ENCODE measurements around the gene BACH2. TPM values are rescaled to one million over a fixed set of nuclear protein-coding genes. Genes with fewer than 3 reads are reported as not detected.
"Not testable (repeated sequence)": the region's sequence is repeated elsewhere in the genome, so short reads cannot be mapped to it uniquely, and the experiment has no call there.

Gene BACH2
- total and polyA plus RNA-seq, 5 donors = 0.61 to 2.8 (median 1.5) TPM

DNA sequence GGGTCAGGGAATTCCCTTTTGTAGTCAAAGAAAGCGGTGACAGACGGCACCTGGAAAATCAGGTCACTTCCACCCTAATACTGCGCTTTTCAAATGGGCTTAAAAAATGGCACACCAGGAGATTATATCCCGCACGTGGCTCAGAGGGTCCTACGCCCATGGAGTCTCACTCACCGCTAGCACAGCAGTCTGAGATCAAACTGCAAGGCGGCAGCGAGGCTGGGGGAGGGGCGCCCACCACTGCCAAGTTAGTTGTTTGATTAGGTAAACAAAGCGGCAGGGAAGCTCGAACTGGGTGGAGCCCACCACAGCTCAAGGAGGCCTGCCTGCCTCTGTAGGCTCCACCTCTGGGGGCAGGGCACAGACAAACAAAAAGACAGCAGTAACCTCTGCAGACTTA lies 242.4 kb downstream of the BACH2 start:
- intact Hi-C loops (cut with DNase I); H3K27ac ChIP-seq (ENCODE audit: low read length); ATAC-seq; H3K27me3 ChIP-seq (ENCODE audit: control insufficient read depth, insufficient read depth); H3K9me3 ChIP-seq (ENCODE audit: control insufficient read depth, low read length); DNase-seq; H3K4me1 ChIP-seq (ENCODE audit: control insufficient read depth, insufficient read depth, low read length); H3K4me3 ChIP-seq (ENCODE audit: low read length): not testable (repeated sequence)
- 96% methylated on average over 12 of the region's 12 CpGs for WGBS

- intact Hi-C loops (cut with DNase I) = no loop called here
- 98% methylated on average over 5 of the region's 5 CpGs for WGBS
- DNase-seq = no peak
- Histone ChIP-seq H3K27ac (ENCODE audit: low read length) (no peak overlapping the region), H3K4me1 (ENCODE audit: control insufficient read depth, insufficient read depth, low read length) (no peaks in the 10 kb centered on the region), H3K4me3 (ENCODE audit: low read length) (no peak overlapping the region), H3K27me3 (ENCODE audit: control insufficient read depth, insufficient read depth) (no peaks in the 10 kb centered on the region), H3K9me3 (ENCODE audit: control insufficient read depth, low read length) (no peaks in the 10 kb centered on the region)
- ATAC-seq = no peak
Observed at GRCh38 chr6:90053614-90054013, 243.0 kb downstream of the BACH2 start.

- DNase-seq = no peak
- WGBS = 75% methylated on average over 5 of the region's 5 CpGs
- no peak overlapping the region for H3K27ac ChIP-seq (ENCODE audit: low read length)
- intact Hi-C loops (cut with DNase I) = no loop called here
- H3K4me1 ChIP-seq (ENCODE audit: control insufficient read depth, insufficient read depth, low read length) = no peaks in the 10 kb centered on the region
- ATAC-seq = no peak
- no peaks in the 10 kb centered on the region for H3K9me3 ChIP-seq (ENCODE audit: control insufficient read depth, low read length)
- no peaks in the 10 kb centered on the region for H3K27me3 ChIP-seq (ENCODE audit: control insufficient read depth, insufficient read depth)
- H3K4me3 ChIP-seq (ENCODE audit: low read length) = no peak overlapping the region
Observed at GRCh38 chr6:90049295-90049694, 247.3 kb downstream of the BACH2 start.

DNA sequence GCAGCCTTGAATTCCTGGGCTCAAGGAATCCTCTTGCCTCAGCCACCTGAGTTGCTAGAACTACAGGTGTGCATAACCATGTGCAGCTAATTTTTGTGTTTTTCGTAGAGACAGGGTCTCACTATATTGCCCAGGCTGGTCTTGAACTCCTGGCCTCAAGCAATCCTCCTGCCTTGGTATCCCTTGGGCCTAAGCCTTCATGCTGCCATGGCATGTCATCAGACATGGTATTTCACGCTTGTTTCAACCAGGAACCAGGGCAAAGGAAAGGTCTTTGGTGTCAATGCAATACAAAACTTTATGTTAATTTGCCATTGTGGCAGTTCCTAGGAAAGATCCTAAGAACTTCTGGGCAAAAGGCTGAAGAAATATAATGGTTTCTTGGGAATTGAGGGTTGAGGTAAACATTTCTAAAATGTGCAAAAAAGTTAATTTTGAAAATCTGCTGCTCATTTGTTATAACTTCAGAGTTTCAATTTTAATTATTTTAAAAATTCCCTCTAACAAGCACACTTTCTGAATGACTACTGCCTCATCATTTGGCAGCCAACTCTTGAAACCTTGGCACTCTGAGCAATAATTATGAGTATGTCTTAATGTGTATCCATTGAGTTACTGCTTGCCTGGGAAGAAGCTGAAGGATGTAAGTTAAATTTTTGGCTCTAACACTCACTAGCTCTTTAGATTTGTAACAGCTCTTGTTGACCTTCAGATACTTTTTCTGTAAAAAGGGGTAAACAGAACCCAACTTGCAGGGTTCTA lies 248.3 kb downstream of the BACH2 start:
- Histone ChIP-seq H3K27ac (ENCODE audit: low read length) (no peak overlapping the region), H3K4me3 (ENCODE audit: low read length) (no peak overlapping the region), H3K4me1 (ENCODE audit: control insufficient read depth, insufficient read depth, low read length) (no peaks in the 10 kb centered on the region), H3K27me3 (ENCODE audit: control insufficient read depth, insufficient read depth) (no peaks in the 10 kb centered on the region), H3K9me3 (ENCODE audit: control insufficient read depth, low read length) (no peaks in the 10 kb centered on the region)
- ATAC-seq = no peak
- DNase-seq = no peak
- 95% methylated on average over 2 of the region's 2 CpGs for WGBS
- intact Hi-C loops (cut with DNase I) = no loop called here

GRCh38 chr6:90045535-90045934 lies 251.1 kb downstream of the BACH2 start:
- Histone ChIP-seq H3K9me3 (ENCODE audit: control insufficient read depth, low read length) (no peaks in the 10 kb centered on the region), H3K4me1 (ENCODE audit: control insufficient read depth, insufficient read depth, low read length) (no peaks in the 10 kb centered on the region), H3K4me3 (ENCODE audit: low read length) (no peak overlapping the region), H3K27me3 (ENCODE audit: control insufficient read depth, insufficient read depth) (no peaks in the 10 kb centered on the region), H3K27ac (ENCODE audit: low read length) (no peak overlapping the region)
- intact Hi-C loops (cut with DNase I) = no loop called here
- 95% methylated on average over 2 of the region's 2 CpGs for WGBS
- ATAC-seq = no peak
- no peak for DNase-seq

- ATAC-seq = no peak
- Histone ChIP-seq H3K27me3 (ENCODE audit: control insufficient read depth, insufficient read depth) (no peaks in the 10 kb centered on the region), H3K4me3 (ENCODE audit: low read length) (no peak overlapping the region), H3K4me1 (ENCODE audit: control insufficient read depth, insufficient read depth, low read length) (no peaks in the 10 kb centered on the region), H3K27ac (ENCODE audit: low read length) (no peak overlapping the region), H3K9me3 (ENCODE audit: control insufficient read depth, low read length) (no peaks in the 10 kb centered on the region)
- DNase-seq = no peak
- intact Hi-C loops (cut with DNase I) = no loop called here
- 50% methylated on average over 3 of the region's 3 CpGs for WGBS
Observed at GRCh38 chr6:90044833-90045381, 251.7 kb downstream of the BACH2 start.

DNA sequence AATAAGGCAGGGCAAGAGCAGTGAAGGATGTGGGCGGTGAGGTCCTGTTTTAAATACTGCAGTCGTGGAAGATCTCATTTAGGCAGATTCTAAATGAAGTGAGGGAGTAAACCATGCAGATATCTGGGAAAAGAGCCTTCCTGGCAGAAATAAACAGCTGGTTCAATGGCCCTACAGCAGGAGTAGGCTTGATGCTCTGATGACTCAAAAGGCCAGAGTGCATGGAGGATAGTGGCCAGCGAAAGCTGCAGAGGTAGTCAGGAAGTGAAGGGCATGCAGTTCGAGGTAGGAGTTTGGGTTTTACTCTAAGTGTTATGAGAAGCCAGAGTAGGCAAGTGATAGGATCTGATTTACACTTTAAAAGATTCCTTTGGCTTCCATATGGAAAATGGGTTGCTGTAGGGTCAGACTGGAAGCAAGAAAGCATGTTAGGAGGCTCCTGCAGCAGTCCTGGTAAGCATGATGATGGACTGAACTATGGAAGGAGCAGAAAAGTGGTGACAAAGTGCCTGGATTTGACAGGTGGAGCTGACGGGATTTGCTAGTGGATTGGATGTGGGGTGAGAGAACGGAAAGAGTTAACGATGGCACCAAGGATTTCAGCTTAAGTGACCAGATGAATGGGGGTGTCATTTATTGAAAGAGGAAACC lies 252.3 kb downstream of the BACH2 start:
- Histone ChIP-seq H3K27me3 (ENCODE audit: control insufficient read depth, insufficient read depth) (no peaks in the 10 kb centered on the region), H3K4me3 (ENCODE audit: low read length) (no peak overlapping the region), H3K9me3 (ENCODE audit: control insufficient read depth, low read length) (no peaks in the 10 kb centered on the region), H3K27ac (ENCODE audit: low read length) (no peak overlapping the region), H3K4me1 (ENCODE audit: control insufficient read depth, insufficient read depth, low read length) (no peaks in the 10 kb centered on the region)
- intact Hi-C loops (cut with DNase I) = no loop called here
- WGBS = 77% methylated on average over 7 of the region's 7 CpGs
- ATAC-seq = no peak
- DNase-seq = no peak

DNA sequence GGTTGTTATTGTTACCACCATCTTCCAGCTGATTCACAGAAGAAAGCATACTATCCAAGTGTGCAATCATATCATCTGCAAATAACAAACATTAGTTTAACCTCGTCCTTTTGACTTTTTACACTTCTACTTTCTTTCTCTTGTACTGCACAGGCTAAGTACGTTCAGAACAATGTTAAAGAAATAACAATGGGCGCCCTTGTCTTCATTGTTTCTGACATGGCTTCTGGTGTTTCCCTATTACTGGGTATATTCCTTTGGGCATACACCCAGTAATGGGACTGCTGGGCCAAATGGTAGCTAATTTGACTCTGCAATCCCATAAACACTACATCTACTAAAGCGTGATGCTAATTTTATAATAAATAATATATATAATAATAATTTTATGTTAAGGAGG lies 255.7 kb downstream of the BACH2 start:
- intact Hi-C loops (cut with DNase I) = no loop called here
- H3K27ac ChIP-seq (ENCODE audit: low read length) = no peak overlapping the region
- H3K4me1 ChIP-seq (ENCODE audit: control insufficient read depth, insufficient read depth, low read length) = no peaks in the 10 kb centered on the region
- H3K4me3 ChIP-seq (ENCODE audit: low read length) = no peak overlapping the region
- H3K9me3 ChIP-seq (ENCODE audit: control insufficient read depth, low read length) = no peaks in the 10 kb centered on the region
- 88% methylated on average over 4 of the region's 4 CpGs for WGBS
- ATAC-seq = no peak
- no peaks in the 10 kb centered on the region for H3K27me3 ChIP-seq (ENCODE audit: control insufficient read depth, insufficient read depth)
- no peak for DNase-seq

DNA sequence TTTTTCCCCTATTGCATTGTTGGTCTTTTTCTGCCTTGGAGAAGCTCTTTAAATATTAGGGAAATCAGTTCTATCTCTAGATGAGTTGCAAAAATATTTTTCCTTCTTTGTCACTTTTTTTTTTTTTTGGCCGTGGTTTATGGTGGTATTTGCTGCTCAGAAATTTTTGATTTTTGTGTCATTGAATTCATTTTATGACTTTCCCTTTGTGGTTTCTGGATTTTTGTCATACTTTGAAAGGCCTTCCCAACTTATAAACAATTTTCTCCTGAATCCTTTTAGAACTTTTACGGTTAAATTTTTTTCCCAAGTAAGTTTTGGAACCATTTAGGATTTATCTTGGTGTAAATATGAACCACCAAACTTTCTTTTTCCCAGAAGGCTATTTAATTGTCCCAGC lies 256.7 kb downstream of the BACH2 start:
- H3K4me1 ChIP-seq (ENCODE audit: control insufficient read depth, insufficient read depth, low read length) = no peaks in the 10 kb centered on the region
- intact Hi-C loops (cut with DNase I) = no loop called here
- 79% methylated on average over 2 of the region's 2 CpGs for WGBS
- H3K27me3 ChIP-seq (ENCODE audit: control insufficient read depth, insufficient read depth) = no peaks in the 10 kb centered on the region
- no peak for DNase-seq
- H3K9me3 ChIP-seq (ENCODE audit: control insufficient read depth, low read length) = no peaks in the 10 kb centered on the region
- no peak overlapping the region for H3K27ac ChIP-seq (ENCODE audit: low read length)
- H3K4me3 ChIP-seq (ENCODE audit: low read length) = no peak overlapping the region
- no peak for ATAC-seq

GRCh38 chr6:90038961-90039653 lies 257.5 kb downstream of the BACH2 start:
- no peak for ATAC-seq
- Histone ChIP-seq H3K9me3 (ENCODE audit: control insufficient read depth, low read length) (no peaks in the 10 kb centered on the region), H3K27me3 (ENCODE audit: control insufficient read depth, insufficient read depth) (no peaks in the 10 kb centered on the region), H3K4me1 (ENCODE audit: control insufficient read depth, insufficient read depth, low read length) (no peaks in the 10 kb centered on the region), H3K27ac (ENCODE audit: low read length) (no peak overlapping the region), H3K4me3 (ENCODE audit: low read length) (no peak overlapping the region)
- WGBS = 96% methylated on average over 18 of the region's 18 CpGs
- intact Hi-C loops (cut with DNase I) = no loop called here
- DNase-seq = no peak

GRCh38 chr6:90036963-90037362 lies 259.7 kb downstream of the BACH2 start:
- no peaks in the 10 kb centered on the region for H3K9me3 ChIP-seq (ENCODE audit: control insufficient read depth, low read length)
- no peak overlapping the region for H3K4me3 ChIP-seq (ENCODE audit: low read length)
- DNase-seq (no peak), ATAC-seq (no peak)
- WGBS = 93% methylated on average over 3 of the region's 3 CpGs
- intact Hi-C loops (cut with DNase I) = no loop called here
- no peaks in the 10 kb centered on the region for H3K27me3 ChIP-seq (ENCODE audit: control insufficient read depth, insufficient read depth)
- H3K27ac ChIP-seq (ENCODE audit: low read length) = no peak overlapping the region
- no peaks in the 10 kb centered on the region for H3K4me1 ChIP-seq (ENCODE audit: control insufficient read depth, insufficient read depth, low read length)

Measured in right cardiac atrium (tissue), 5 donors.